K562 (cell line): ENCODE results near the gene USP16. TPM values are rescaled to one million over a fixed set of nuclear protein-coding genes. Genes with fewer than 3 reads are reported as not detected.

Source experiments
- BRCA1 ChIP-seq, 2 experiments: fragments of 450-650 bp in 1 of 2; sonication (generic) in 1 of 2; formaldehyde crosslinking in 1 of 2; IDR thresholded peaks; 2 replicates each; pipeline versions ENCODE4 v1.5.0 to v1.6.1; 2017 to 2020; ENCODE audit warnings: mild to moderate bottlenecking in 1 of 2, missing genetic modification reagents in 1 of 2
- CTCF ChIP-seq, 3 experiments: IDR thresholded peaks in 2 of 3; conservative IDR thresholded peaks in 1 of 3; 2 replicates each; pipeline ENCODE4 v1.5.1; 2011 to 2012; ENCODE audit warnings: low read length in 3 of 3, mild to moderate bottlenecking in 3 of 3, control low read depth in 2 of 3, improper control_type of control experiment in 1 of 3, inconsistent platforms in 1 of 3, low read depth in 1 of 3, mixed read lengths in 1 of 3, moderate library complexity in 1 of 3; ENCODE audit not compliant: insufficient read depth in 2 of 3
- FOSL1 ChIP-seq: fragments of 200-800 bp; sonication (Bioruptor generic); conservative IDR thresholded peaks from 2 replicates; pipeline ENCODE4 v1.6.1; 2016; ENCODE audit warnings: missing genetic modification characterization, missing compliant biosample characterization
- JUND ChIP-seq, 2 experiments: IDR thresholded peaks; 2 replicates in 1 of 2; 3 replicates in 1 of 2; pipeline ENCODE4 v1.6.1; 2011; ENCODE audit warnings: borderline replicate concordance in 2 of 2, low read depth in 2 of 2, low read length in 2 of 2, improper control_type of control experiment in 1 of 2, missing biosample characterization in 1 of 2, missing genetic modification characterization in 1 of 2, missing genetic modification reagents in 1 of 2
- MBD1 ChIP-seq: fragments of 250-450 bp; sonication (Bioruptor Pico); IDR thresholded peaks from 2 replicates; pipeline ENCODE4 v1.8.0; 2022; ENCODE audit warnings: inconsistent platforms
- MED1 ChIP-seq: sonication (generic); formaldehyde crosslinking; IDR thresholded peaks from 2 replicates; pipeline ENCODE4 v1.8.1; 2023; ENCODE audit warnings: missing genetic modification reagents, borderline replicate concordance
- NFIX ChIP-seq: fragments of 250-450 bp; sonication (Bioruptor Pico); IDR thresholded peaks from 2 replicates; pipeline ENCODE4 v1.4.0; 2020; ENCODE audit warnings: low read depth, mild to moderate bottlenecking, moderate library complexity
- NR2F6 ChIP-seq: fragments of 450-650 bp; formaldehyde crosslinking; IDR thresholded peaks from 2 replicates; pipeline ENCODE4 v1.4.0; 2020; ENCODE audit warnings: mild to moderate bottlenecking
- RAD21 ChIP-seq, 2 experiments: fragments of 250-450 bp in 1 of 2; fragments of 450-650 bp in 1 of 2; sonication (Bioruptor Pico) in 1 of 2; formaldehyde crosslinking in 1 of 2; IDR thresholded peaks in 1 of 2; conservative IDR thresholded peaks in 1 of 2; 2 replicates each; pipeline versions ENCODE4 v1.4.0 to v1.8.0; 2020 to 2022; ENCODE audit warnings: mild to moderate bottlenecking in 2 of 2, moderate library complexity in 1 of 2
- RBFOX2 ChIP-seq: fragments of 200-400 bp; formaldehyde crosslinking; IDR thresholded peaks from 2 replicates; pipeline ENCODE4 v1.6.1; 2017; ENCODE audit warnings: low read depth, mild to moderate bottlenecking, low read length, moderate library complexity
- RBM15 ChIP-seq: fragments of 200-400 bp; formaldehyde crosslinking; IDR thresholded peaks from 2 replicates; pipeline ENCODE4 v1.6.1; 2018; ENCODE audit warnings: mild to moderate bottlenecking, low read length, moderate library complexity; ENCODE audit not compliant: insufficient read depth
- REST ChIP-seq, 2 experiments: fragments of 450-650 bp; formaldehyde crosslinking in 1 of 2; IDR thresholded peaks; 2 replicates each; pipeline versions ENCODE4 v1.4.0 to v1.6.1; 2014 to 2020; ENCODE audit warnings: mild to moderate bottlenecking in 2 of 2, borderline replicate concordance in 1 of 2, low read depth in 1 of 2
- SMARCA4 ChIP-seq: fragments of 450-650 bp; IDR thresholded peaks from 2 replicates; pipeline ENCODE4 v1.6.1; 2016
- polyA plus RNA-seq, 8 experiments: library from polyadenylated mRNA; depleted of rRNA in 4 of 8; stranded (reverse) in 5 of 8; unstranded in 3 of 8; fragments of >200 nt; fragmentation: Nextera tagmentation in 2 of 8; fragmentation: Illumina TruSeq in 1 of 8; extraction: Ambion mirVana in 2 of 8; extraction: Trizol in 1 of 8; gene quantifications; 2 replicates each; pipeline versions ENCODE4 v1.2.1 to v1.2.3, GENCODE V29; 2011 to 2014; ENCODE audit warnings: inconsistent platforms in 1 of 8, missing spikeins in 1 of 8
- total RNA-seq, 7 experiments: library from RNA; depleted of rRNA in 6 of 7; stranded (reverse); fragments of >200 nt in 6 of 7; fragmentation: Illumina TruSeq in 2 of 7; extraction: Trizol in 2 of 7; gene quantifications; 2 replicates each; pipeline versions ENCODE4 v1.2.1 to v1.2.3, GENCODE V29; 2011 to 2021; ENCODE audit warnings: low replicate concordance in 1 of 7

Gene USP16
- total and polyA plus RNA-seq, 9 of the 15 experiments (the other 6 are each of a cell fraction or from before 2014, with no cell fraction given) = 38.4 to 90.9 (median 62.8) TPM

GRCh38 chr21:29092102-29092959 is 67.9 kb downstream of the USP16 start (continued):
- no peak for TF ChIP-seq RBFOX2
- peak; percentile 29; the same call in 1 of the 2 replicates for TF ChIP-seq JUND (IDR thresholded peaks at IDR 0.05; ENCODE audit: borderline replicate concordance, low read depth, low read length)
- no peak for TF ChIP-seq JUND (tag; IDR thresholded peaks at IDR 0.05; ENCODE audit: borderline replicate concordance, low read depth, low read length)
- TF ChIP-seq NFIX = no peak
- peak in 1 of 3 experiments; percentile 36; a peak in 2 of 6 replicates for TF ChIP-seq CTCF (IDR thresholded peaks at IDR 0.05 in 2 of 3, conservative IDR thresholded peaks at IDR 0.05 in 1 of 3; ENCODE audit: insufficient read depth in 2 of 3, low read depth in 1 of 3, low read length in 3 of 3)
- TF ChIP-seq RAD21 (CRISPR knock-in tag; conservative IDR thresholded peaks at IDR 0.05 in 1 of 2, IDR thresholded peaks at IDR 0.05 in 1 of 2) = peak; percentile 68 to 75
- TF ChIP-seq RBM15 = no peak
- TF ChIP-seq REST (IDR thresholded peaks at IDR 0.05; ENCODE audit: borderline replicate concordance) = peak; percentile 45; the same call in 1 of the 2 replicates
- no peak for TF ChIP-seq REST (CRISPR knock-in tag; IDR thresholded peaks at IDR 0.05; ENCODE audit: low read depth)
- TF ChIP-seq FOSL1 = peak; percentile 59; the same call in 1 of the 2 replicates
- TF ChIP-seq MED1 (CRISPR knock-in tag) = no peak
- no peak for TF ChIP-seq NR2F6 (CRISPR knock-in tag)
- no peak for TF ChIP-seq BRCA1 (IDR thresholded peaks at IDR 0.05)
- TF ChIP-seq BRCA1 (CRISPR knock-in tag; IDR thresholded peaks at IDR 0.05) = no peak
- no peak for TF ChIP-seq MBD1 (CRISPR knock-in tag)
- TF ChIP-seq SMARCA4 = no peak
